Fibroblast of upper back skin (primary cell): Measurements from ENCODE around the gene CEP250.
"Not testable (repeated sequence)": the region's sequence is repeated elsewhere in the genome, so short reads cannot be mapped to it uniquely, and the experiment has no call there.

ENCODE experiments used
- DNase-seq: peaks from one replicate; pipeline ENCODE4 v3.0.0-alpha.2; 2013

Gene CEP250

DNA sequence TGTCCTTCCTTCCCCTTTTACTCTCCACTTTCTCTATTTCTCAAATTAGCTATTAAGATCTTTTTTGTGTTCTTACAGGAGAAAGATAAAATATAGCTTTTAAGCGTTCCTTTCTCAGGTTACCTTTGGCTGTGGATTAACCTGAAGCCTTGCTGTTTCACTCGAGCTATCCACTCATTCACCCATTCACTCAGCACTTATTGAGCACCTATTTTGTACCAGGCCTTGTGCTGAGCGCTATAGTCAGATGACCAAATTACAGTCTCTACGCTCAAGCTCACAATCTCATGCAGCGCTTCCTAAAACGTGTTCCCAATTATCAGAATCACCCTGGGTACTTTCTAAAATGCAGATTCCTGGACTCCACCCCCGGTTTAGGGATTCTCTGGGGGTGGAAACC lies 1.8 kb upstream of the CEP250 start:
- no peak for DNase-seq

- not testable (repeated sequence) for DNase-seq
Observed at GRCh38 chr20:35456700-35457099, 1.3 kb downstream of the CEP250 start.

DNA sequence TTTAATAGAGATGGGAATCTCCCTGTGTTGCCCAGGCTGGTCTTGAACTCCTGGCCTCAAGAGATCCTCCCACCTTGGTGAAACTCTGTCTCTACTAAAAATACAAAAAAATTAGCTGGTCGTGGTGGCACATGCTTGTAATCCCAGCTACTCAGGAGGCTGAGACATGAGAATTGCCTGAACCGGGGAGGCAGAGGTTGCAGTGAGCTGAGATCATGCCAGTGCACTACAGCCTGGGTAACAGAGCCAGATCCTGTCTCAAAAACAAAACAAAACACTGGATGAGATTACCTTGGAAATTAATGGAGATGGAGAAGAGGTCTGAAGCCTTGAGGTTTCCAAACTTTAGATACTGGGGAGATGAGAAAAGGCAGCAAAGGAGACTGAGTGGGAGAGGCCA lies 2.1 kb downstream of the CEP250 start:
- DNase-seq: not testable (repeated sequence)

DNA sequence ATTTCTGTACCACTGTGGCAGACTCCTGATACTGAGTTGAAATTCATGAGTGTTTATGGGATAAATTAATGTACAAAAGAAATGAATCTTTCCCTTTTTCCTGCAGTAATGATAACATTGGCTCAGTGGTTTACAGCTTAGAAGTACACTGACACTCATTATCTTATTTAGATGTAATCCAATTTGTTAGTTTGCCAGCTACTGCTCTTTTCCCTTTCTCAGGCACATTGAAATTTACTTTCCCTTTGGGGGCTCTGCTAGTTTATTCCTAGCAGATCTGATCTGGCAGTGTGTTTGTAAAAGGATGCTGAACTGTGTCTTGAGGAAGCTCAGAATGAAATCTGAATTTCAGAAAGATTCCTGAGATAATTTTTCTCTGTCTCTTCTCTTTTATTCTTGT lies 3.0 kb downstream of the CEP250 start:
- DNase-seq: no peak

DNA sequence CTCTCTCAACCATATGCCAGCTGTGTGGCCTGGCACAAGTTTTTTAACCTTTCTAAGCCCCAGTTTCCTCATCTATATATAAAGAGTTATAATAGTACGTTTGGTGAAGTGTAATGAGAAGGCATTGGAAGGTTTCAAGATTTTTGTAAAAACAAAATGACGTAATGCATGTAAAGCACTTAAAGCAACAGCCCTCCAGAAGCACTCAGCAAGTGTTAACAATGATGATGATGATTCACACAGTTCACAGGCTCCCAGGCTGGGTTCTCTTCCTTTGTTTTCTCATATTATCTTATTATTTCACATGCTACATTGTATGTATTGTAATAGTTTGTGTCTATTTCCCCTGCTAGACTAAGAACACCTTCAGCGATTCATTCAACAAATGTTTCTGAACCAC lies 6.2 kb downstream of the CEP250 start:
- no peak for DNase-seq

- DNase-seq: no peak
Observed at GRCh38 chr20:35462351-35462750, 7.0 kb downstream of the CEP250 start.

- DNase-seq: peak; percentile 62
Observed at GRCh38 chr20:35463455-35464300, 8.3 kb downstream of the CEP250 start.

DNA sequence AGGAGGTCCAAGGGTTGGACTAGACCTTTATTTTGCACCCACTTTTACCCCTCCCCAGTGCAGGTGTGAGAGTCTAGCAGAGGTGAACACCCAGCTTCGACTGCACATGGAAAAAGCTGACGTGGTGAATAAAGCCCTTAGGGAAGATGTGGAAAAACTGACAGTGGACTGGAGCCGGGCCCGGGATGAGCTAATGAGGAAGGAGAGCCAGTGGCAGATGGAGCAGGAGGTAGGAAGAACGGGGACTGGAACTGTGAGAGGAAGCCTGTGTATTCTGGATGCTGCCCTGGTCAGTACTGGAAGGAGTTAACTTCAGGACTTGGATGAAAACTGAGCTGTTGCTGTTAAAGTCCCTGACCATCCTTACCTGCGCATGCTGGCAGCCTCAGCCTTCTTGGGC lies 10.6 kb downstream of the CEP250 start:
- DNase-seq: no peak

DNA sequence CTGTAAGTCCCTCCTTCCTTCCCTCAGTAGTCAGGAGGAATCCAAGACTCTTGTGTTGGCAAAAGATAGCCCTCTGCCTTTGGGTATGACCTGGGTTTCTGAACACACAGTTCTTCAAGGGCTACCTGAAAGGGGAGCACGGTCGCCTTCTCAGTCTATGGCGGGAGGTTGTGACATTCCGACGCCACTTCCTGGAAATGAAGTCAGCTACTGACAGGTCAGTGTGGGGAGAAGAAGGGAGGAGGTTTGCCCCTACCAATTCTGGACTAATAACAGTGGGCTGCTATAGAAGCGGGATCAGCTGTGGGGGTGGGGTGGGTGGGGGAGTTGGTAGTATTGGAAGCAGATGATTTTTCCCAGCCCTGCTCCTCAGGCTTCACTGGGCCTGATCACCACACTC lies 11.5 kb downstream of the CEP250 start:
- DNase-seq: no peak

- peak; percentile 66 for DNase-seq
Observed at GRCh38 chr20:35467339-35468224, 12.2 kb downstream of the CEP250 start.

GRCh38 chr20:35468671-35469334 lies 13.4 kb downstream of the CEP250 start:
- DNase-seq: no peak

- no peak for DNase-seq
Observed at GRCh38 chr20:35472209-35472608, 16.8 kb downstream of the CEP250 start.

GRCh38 chr20:35473684-35474083 lies 18.3 kb downstream of the CEP250 start:
- DNase-seq: no peak

GRCh38 chr20:35474303-35474871 lies 19.0 kb downstream of the CEP250 start:
- DNase-seq: no peak

DNA sequence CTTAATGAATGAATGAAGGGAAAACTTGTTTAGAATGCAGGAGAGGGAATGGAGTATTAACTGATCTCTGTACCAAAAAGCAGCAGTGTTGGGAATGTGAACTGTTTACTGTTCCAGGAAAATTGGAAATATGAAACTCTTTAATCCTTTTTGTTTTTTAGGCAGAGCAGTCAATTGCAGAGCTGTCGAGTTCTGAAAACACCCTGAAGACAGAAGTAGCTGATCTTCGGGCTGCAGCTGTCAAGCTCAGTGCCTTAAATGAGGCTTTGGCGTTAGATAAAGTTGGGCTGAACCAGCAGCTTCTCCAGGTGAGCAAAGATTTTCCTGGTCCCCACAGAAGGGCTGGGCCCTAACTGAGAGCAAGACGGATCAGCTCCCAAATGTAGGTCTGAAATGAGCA lies 20.9 kb downstream of the CEP250 start:
- DNase-seq: no peak

GRCh38 chr20:35478804-35479472 lies 23.5 kb downstream of the CEP250 start:
- no peak for DNase-seq

DNA sequence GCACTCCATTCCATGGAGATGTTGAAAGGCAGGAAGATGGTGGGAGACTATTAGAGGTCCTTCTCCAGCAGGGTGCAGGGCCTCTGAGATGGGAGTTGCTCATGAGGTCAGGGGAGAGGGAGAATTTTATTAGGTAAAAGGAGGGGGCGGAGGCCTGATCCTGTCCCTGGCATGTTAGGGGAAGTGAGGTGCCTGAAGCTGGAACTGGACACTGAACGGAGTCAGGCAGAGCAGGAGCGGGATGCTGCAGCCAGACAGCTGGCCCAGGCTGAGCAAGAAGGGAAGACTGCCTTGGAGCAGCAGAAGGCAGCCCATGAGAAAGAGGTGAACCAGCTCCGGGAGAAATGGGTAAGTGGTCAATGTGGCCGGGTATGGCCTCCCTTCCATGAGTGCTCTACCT lies 24.4 kb downstream of the CEP250 start:
- no peak for DNase-seq

GRCh38 chr20:35487479-35487878 lies 32.1 kb downstream of the CEP250 start:
- DNase-seq: no peak

- DNase-seq: no peak
Observed at GRCh38 chr20:35489717-35490116, 34.3 kb downstream of the CEP250 start.

DNA sequence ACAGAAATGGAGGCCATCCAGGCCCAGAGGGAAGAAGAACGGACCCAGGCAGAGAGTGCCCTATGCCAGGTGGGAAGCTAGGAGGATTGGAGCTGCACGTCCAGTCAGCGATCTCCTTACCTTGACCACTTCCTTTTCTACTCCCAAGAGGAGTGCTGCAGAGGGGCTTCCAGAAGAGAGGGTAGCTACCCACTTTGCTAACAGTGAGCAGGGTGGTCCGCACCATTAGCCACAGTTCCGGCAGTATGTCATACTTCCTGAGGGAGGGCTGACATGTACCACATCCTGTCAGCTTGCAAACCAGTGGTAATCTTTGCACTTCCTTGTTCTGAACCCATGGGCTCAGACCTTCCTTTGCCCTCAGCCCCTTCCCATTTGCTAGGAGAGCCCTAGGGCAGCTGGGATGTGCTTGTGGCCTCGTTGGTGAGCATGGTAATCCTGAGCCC lies 35.4 kb downstream of the CEP250 start:
- DNase-seq: no peak

GRCh38 chr20:35491823-35492222 lies 36.4 kb downstream of the CEP250 start:
- no peak for DNase-seq

DNA sequence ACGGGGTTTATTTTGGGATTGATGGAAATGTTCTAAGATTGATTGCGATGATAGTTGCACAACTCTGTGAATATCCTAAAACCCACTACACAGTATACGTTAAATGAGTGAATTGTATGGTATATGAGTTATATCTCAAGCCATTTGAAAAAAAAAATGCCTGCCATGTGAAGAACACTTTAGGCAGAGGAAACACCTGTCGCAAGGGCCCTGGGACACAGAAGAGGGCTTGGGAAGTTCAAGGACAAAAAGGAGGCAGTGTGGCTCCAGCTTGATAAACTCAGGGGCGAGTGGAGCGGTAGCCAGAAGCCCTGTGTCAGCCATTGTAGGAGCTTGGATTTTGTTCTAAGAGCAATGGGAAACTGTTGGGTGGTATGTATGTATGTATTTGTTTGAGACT lies 37.0 kb downstream of the CEP250 start:
- no peak for DNase-seq
